GM23248 (cell line): ENCODE results near the gene FDX2. TPM values are rescaled to one million over a fixed set of nuclear protein-coding genes. Genes with fewer than 3 reads are reported as not detected.

Source experiments
- DNase-seq: peaks from one replicate; pipeline ENCODE4 v3.0.0-alpha.2; 2015
- H2AFZ ChIP-seq: fragments of 200-600 bp; sonication (generic); 2 replicates; pipeline ENCODE4 v1.6.1; 2016; ENCODE audit warnings: antibody characterized with exemption
- H3F3A ChIP-seq: fragments of 200-600 bp; sonication (generic); 2 replicates; pipeline ENCODE4 v1.6.1; 2016; ENCODE audit warnings: mild to moderate bottlenecking, antibody characterized with exemption, mixed run types; ENCODE audit not compliant: insufficient read depth
- H3K27ac ChIP-seq: fragments of 200-600 bp; sonication (generic); 2 replicates; pipeline ENCODE4 v1.5.1; 2016; ENCODE audit warnings: mild to moderate bottlenecking
- H3K27me3 ChIP-seq: fragments of 200-600 bp; sonication (generic); replicated peaks from 2 replicates; pipeline ENCODE4 v1.6.1; 2016; ENCODE audit warnings: mild to moderate bottlenecking; ENCODE audit not compliant: insufficient read depth
- H3K36me3 ChIP-seq: fragments of 200-600 bp; sonication (generic); 2 replicates; pipeline ENCODE4 v1.6.1; 2016; ENCODE audit warnings: low read depth, mild to moderate bottlenecking
- H3K4me1 ChIP-seq: fragments of 200-600 bp; sonication (generic); 2 replicates; pipeline ENCODE4 v1.6.1; 2016; ENCODE audit warnings: mild to moderate bottlenecking; ENCODE audit not compliant: insufficient read depth
- H3K4me2 ChIP-seq: fragments of 200-600 bp; sonication (generic); one replicate; pipeline ENCODE4 v1.6.1; 2016; ENCODE audit warnings: mild to moderate bottlenecking; ENCODE audit not compliant: unreplicated experiment
- H3K4me3 ChIP-seq: fragments of 200-600 bp; sonication (generic); 2 replicates; pipeline ENCODE4 v1.5.1; 2016; ENCODE audit warnings: mild to moderate bottlenecking
- H3K79me2 ChIP-seq: fragments of 200-600 bp; sonication (generic); 2 replicates; pipeline ENCODE4 v1.6.1; 2016; ENCODE audit warnings: mild to moderate bottlenecking; ENCODE audit not compliant: insufficient read depth
- H3K9ac ChIP-seq: fragments of 200-600 bp; sonication (generic); 2 replicates; pipeline ENCODE4 v1.6.1; 2016; ENCODE audit warnings: mild to moderate bottlenecking
- H3K9me2 ChIP-seq: fragments of 200-600 bp; sonication (generic); 2 replicates; pipeline ENCODE4 v1.6.1; 2016; ENCODE audit warnings: mixed run types, mild to moderate bottlenecking, moderate library complexity; ENCODE audit not compliant: insufficient read depth
- H3K9me3 ChIP-seq: fragments of 200-600 bp; sonication (generic); one replicate; pipeline ENCODE4 v1.6.1; 2017; ENCODE audit warnings: low read depth
- H4K20me1 ChIP-seq: fragments of 200-600 bp; sonication (generic); 2 replicates; pipeline ENCODE4 v1.6.0; 2016; ENCODE audit not compliant: insufficient read depth
- EZH2 ChIP-seq: fragments of 200-600 bp; sonication (generic); IDR thresholded peaks from 2 replicates; pipeline ENCODE4 v1.6.1; 2018; ENCODE audit warnings: antibody characterized with exemption, mild to moderate bottlenecking; ENCODE audit not compliant: insufficient read depth, poor library complexity, severe bottlenecking
- EZH2phosphoT487 ChIP-seq: fragments of 200-600 bp; sonication (generic); IDR thresholded peaks from 2 replicates; pipeline ENCODE4 v1.6.1; 2018; ENCODE audit warnings: antibody characterized with exemption, moderate library complexity, mild to moderate bottlenecking, low read depth; ENCODE audit not compliant: insufficient read depth
- WGBS, 2 experiments: methylation state at CpG; one replicate each; pipeline ENCODE4 v1.1.6; 2015 to 2017; ENCODE audit warnings: low lambda C conversion rate in 2 of 2, low coverage in 1 of 2; ENCODE audit errors: missing lambda C conversion rate in 2 of 2; 5-methylcytosine and 5-hydroxymethylcytosine counted together
- in situ Hi-C: fragments of 300-500 bp; cut with MboI; formaldehyde crosslinking; loops from 2 replicates; pipeline ENCODE4 v1.15.0; 2020
- polyA plus RNA-seq: library from polyadenylated mRNA; unstranded; fragments of >200 nt; fragmentation: Nextera tagmentation; extraction: Ambion mirVana; gene quantifications from 2 replicates; pipeline ENCODE4 v1.2.1, GENCODE V29; 2016
- total RNA-seq: library from RNA; depleted of rRNA; stranded (reverse); fragments of >200 nt; shearing (Covaris generic); gene quantifications from 2 replicates; pipeline ENCODE4 v1.2.3, GENCODE V29; 2014

Gene FDX2
- total and polyA plus RNA-seq, 2 experiments from 2014 or later = 46.6 to 48.9 TPM

DNA sequence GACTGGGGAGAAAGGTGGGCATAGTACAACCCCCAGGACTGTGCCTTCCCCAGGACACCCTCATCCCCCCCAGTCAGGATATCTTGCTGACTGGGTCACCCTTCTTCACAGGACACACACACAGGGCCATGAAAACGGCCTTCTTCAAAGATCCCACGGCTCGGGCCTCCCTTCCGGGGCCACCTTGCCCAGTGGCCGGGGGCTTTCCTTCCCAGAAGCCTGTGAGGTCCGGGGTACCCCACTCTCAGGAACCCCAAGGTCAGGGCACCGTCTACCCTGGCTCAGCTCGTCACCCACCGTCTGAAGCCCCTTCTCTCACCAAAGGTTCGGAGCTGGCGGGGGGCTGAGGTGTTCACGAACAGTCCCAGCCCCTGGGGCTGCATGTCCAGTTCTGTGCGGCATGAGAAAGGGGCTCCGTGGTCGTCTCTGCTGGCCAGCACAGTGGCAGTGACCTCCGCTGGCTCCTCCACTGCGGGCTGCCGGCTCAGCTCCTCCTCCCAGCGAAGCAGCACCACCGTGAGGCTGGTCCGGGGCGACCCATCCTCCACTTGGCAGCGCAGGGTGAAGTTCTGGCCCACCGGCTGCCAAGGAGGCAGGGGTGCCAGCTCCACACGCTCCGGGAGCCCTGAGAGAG, 19.7 kb upstream of the FDX2 start:
- Histone ChIP-seq H3K27ac (no peak overlapping the region), H4K20me1 (no peaks in the 10 kb centered on the region), H3K79me2 (peaks cover 26% of the 10 kb centered on the region), H2AFZ (peak overlapping the region; percentile 80), H3K4me1 (peaks cover 8% of the 10 kb centered on the region), H3K27me3 (no peaks in the 10 kb centered on the region), H3K9ac (peak overlapping the region; percentile 90), H3K36me3 (no peaks in the 10 kb centered on the region), H3K4me3 (peak overlapping the region; percentile 90; the same call in 1 of the 2 replicates), H3K9me2 (no peaks in the 10 kb centered on the region), H3K4me2 (peak overlapping the region; percentile 80), H3F3A (no peaks in the 10 kb centered on the region), H3K9me3 (no peaks in the 10 kb centered on the region)
- in situ Hi-C loops = no loop called here
- DNase-seq = no peak
- WGBS, 2 experiments = 56 to 57% methylated on average over 25 to 26 of the region's 26 CpGs
- TF ChIP-seq EZH2 (no peak), EZH2phosphoT487 (no peak)

DNA sequence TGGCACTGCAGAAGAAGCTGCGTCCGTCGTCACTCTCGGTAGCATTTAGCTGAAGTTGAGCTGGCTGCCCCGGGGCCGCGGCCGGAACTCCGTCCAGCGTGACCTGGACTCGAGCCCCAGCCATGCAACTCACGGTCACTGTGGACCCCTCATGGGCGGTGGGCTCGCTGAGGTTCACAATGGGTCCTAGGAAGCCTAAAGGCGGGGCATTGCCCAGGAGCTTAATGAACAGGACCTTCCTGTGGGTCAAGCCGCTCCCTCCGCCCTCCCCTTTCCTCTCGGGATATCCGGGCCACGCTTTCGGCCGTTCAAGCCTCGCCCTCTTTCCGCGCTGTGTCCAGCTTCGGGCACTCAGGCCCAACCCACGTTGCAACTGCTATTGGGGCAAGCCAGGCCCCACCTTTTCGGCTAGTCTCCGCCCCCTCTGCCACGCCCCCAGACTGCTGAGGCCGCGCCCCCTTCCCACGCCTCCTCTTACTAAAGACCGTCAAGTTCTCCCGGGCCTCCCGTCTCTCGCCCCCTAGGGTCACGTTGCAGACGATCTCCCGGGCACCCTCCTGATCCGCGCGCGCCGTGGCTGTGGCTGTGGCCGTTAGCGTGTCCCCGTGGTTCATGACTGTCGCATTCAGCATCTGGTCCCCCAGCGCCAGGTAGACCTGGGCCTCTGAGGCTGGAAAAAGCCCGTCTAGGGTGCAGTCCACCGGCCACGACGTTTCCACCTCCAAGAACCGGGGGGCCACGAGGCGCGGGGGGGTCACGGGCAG, 19.0 kb upstream of the FDX2 start:
- peak overlapping the region; percentile 92 for H3K27ac ChIP-seq
- H3K36me3 ChIP-seq = no peaks in the 10 kb centered on the region
- in situ Hi-C loops = no loop called here
- peak overlapping the region; percentile 90 for H3K9ac ChIP-seq
- H3K9me2 ChIP-seq = no peaks in the 10 kb centered on the region
- DNase-seq = peak; percentile 99
- peaks cover 8% of the 10 kb centered on the region for H3K4me1 ChIP-seq
- peak overlapping the region; percentile 84 for H3K4me2 ChIP-seq
- 2% methylated on average over 45 to 57 of the region's 59 CpGs for WGBS, 2 experiments
- no peaks in the 10 kb centered on the region for H4K20me1 ChIP-seq
- H3F3A ChIP-seq = no peaks in the 10 kb centered on the region
- TF ChIP-seq EZH2 = no peak
- peak overlapping the region; percentile 90 for H3K4me3 ChIP-seq
- no peaks in the 10 kb centered on the region for H3K27me3 ChIP-seq
- peaks cover 33% of the 10 kb centered on the region for H3K79me2 ChIP-seq
- H3K9me3 ChIP-seq = no peaks in the 10 kb centered on the region
- peak overlapping the region; percentile 80 for H2AFZ ChIP-seq

DNA sequence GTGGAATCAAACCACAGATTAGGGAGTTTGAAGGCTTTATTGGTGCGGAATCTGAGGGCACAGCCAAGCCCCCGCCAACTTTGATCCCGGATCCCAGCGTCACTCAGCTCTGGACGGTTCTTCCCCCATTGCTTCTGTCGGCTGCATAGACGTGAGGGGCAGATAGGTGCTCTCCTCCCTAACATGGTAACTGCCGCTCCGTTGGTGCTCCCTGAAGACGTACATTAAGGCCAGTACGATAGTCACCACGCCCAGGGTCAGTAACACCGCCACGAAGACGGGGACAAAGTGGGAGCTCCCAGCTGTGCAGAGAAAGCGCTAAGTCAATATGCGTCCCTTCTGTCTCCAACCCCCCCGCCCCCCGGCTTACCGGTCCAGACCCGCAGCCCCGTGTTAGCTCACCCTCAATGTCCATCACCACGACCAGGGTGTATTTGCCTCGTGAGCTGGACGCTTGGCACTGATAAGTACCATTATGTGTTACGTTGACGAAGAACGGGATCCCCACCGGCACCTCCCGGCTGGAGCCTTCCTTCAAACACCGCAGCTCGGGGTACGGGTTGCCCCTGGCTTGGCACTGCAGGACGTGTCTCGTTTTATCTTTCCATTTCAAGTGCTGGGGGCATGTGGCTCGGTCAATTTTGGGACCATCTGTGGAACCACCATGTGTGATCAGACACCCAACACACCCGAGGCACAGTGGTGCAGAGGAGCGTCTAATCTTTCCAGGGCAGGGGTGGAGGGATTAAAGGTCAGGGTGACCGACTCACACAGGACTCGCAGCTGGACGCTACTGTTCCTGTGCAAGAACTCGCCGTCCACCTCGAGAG, 18.2 kb upstream of the FDX2 start:
- peak overlapping the region; percentile 84 for H3K4me2 ChIP-seq
- H3K4me3 ChIP-seq = peak overlapping the region; percentile 90
- no peaks in the 10 kb centered on the region for H3K9me2 ChIP-seq
- peak overlapping the region; percentile 90 for H3K9ac ChIP-seq
- H3F3A ChIP-seq = no peaks in the 10 kb centered on the region
- H3K4me1 ChIP-seq = peaks cover 8% of the 10 kb centered on the region
- in situ Hi-C loops = no loop called here
- peak; percentile 48 for DNase-seq
- H2AFZ ChIP-seq = peak overlapping the region; percentile 80
- H3K36me3 ChIP-seq = no peaks in the 10 kb centered on the region
- H3K9me3 ChIP-seq = no peaks in the 10 kb centered on the region
- WGBS, 2 experiments = 3% methylated on average over 43 to 44 of the region's 44 CpGs
- H3K27ac ChIP-seq = peak overlapping the region; percentile 92
- TF ChIP-seq EZH2 (no peak), EZH2phosphoT487 (no peak)
- H4K20me1 ChIP-seq = no peaks in the 10 kb centered on the region
- no peaks in the 10 kb centered on the region for H3K27me3 ChIP-seq
- peaks cover 41% of the 10 kb centered on the region for H3K79me2 ChIP-seq

DNA sequence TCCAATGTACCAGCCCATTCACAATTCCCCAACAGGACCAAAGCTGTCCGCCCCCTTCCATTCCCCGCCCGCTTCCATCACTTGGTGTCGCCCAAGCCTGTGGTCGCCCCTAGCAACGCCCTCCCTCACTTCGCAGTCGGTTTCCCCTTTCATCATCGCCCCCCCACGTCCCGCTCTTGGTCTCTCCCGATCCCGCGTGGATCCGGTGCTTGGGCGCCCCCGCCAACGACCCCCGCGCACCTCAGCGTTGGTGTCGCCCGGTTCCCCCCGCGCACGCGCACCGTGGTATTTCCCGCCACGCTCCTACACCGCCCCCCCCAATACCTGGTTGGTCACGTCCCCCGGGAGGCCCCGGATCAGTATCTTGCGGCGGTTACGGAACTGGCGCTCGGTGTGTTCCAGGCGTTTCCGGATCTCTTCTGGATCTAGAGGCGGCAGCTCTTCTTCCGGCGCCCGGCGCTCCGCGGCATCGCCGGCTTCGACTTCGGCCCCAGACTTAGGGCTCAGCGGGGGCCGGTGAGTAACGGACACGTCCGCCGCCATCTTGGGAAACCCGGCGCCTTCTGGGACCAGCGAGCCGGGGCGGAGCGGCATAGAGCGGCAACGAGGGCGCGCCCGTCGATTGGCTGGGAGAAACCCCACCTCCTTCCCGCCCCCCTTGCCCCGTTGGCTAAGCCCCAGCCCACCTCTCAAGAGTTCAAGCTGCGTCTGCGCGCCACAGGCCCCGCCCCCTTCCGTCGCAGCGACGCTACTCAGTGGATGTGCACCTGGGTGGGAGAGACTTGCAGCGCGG, 17.3 kb upstream of the FDX2 start, which contains the start of gene RAVER1:
Gene RAVER1 (minus strand): TSS at position 565 of the 793 bp plus-strand sequence. CDS start 22 bp downstream, at position 543.
- WGBS, 2 experiments = 0 to 1% methylated on average over 48 to 82 of the region's 82 CpGs
- Histone ChIP-seq H3K79me2 (peaks cover 50% of the 10 kb centered on the region), H3K9ac (peak within 1 kb of the TSS; percentile 90), H3F3A (no peaks in the 10 kb centered on the region), H3K36me3 (0 out of 2 replicates have a peak, but pooled peaks cover 1% of the 10 kb centered on the region), H2AFZ (peak within 1 kb of the TSS; percentile 80), H3K27me3 (no peaks in the 10 kb centered on the region), H3K4me3 (peak within 1 kb of the TSS; percentile 90), H3K9me3 (no peaks in the 10 kb centered on the region), H3K4me2 (peak within 1 kb of the TSS; percentile 95), H4K20me1 (no peaks in the 10 kb centered on the region), H3K27ac (peak within 1 kb of the TSS; percentile 92), H3K4me1 (peaks cover 8% of the 10 kb centered on the region), H3K9me2 (no peaks in the 10 kb centered on the region)
- DNase-seq = peak; percentile 100
- in situ Hi-C loops = no loop called here
- no peak for TF ChIP-seq EZH2
- no peak for TF ChIP-seq EZH2phosphoT487
